GM18951 (cell line): Measurements from ENCODE around the gene PTBP1.

Experiments used
- POLR2A ChIP-seq: IDR thresholded peaks from 4 replicates; pipeline ENCODE4 v1.6.1; 2011; ENCODE audit warnings: mild to moderate bottlenecking; ENCODE audit not compliant: insufficient read length, insufficient read depth; ENCODE audit errors: extremely low read depth
- in situ Hi-C: fragments of 300-500 bp; cut with MboI; formaldehyde crosslinking; loops from one replicate; pipeline ENCODE4 v1.12.0; 2022; ENCODE audit warnings: low sequenced_read_pairs, mixed read lengths, inconsistent platforms; ENCODE audit not compliant: unreplicated experiment

The PTBP1 gene

GRCh38 chr19:757811-758668 lies 39.2 kb upstream of the PTBP1 start:
- no peak for TF ChIP-seq POLR2A
- in situ Hi-C loops: loop anchor here (25.0 kb wide), 1 partner anchor 229 kb away; the partner anchor contains the start of gene WDR18

DNA sequence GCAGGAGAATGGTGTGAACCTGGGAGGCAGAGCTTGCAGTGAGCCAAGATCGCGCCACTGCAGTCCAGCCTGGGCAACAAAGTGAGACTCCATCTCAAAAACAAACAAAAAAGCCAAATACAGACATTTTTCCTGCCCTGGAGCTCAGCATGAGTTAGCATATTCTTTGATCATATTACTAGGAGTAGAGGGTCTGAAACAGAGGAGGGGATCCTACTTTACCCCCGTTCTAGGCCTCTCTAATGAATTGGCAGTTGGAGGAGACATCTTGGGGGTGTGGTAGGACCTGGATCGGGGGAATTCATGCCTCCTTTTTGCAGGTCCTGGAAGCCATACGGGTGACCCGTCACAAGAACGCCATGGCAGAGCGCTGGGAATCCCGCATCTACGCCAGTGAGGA lies 34.1 kb upstream of the PTBP1 start:
- in situ Hi-C loops: loop anchor here (10.0 to 25.0 kb wide), 2 partner anchors 162 to 224 kb away; partner anchors contain the start of genes ARID3A and WDR18
- TF ChIP-seq POLR2A: no peak

- in situ Hi-C loops: loop anchor here (10.0 to 25.0 kb wide), 2 partner anchors 161 to 223 kb away; partner anchors contain the start of genes ARID3A and WDR18
- no peak for TF ChIP-seq POLR2A
Observed at GRCh38 chr19:763869-764268, 33.4 kb upstream of the PTBP1 start.

GRCh38 chr19:764301-764700 lies 33.0 kb upstream of the PTBP1 start:
- in situ Hi-C loops: loop anchor here (10.0 to 25.0 kb wide), 2 partner anchors 160 to 223 kb away; partner anchors contain the start of genes ARID3A and WDR18
- no peak for TF ChIP-seq POLR2A

GRCh38 chr19:765179-765738 lies 32.0 kb upstream of the PTBP1 start:
- in situ Hi-C loops: loop anchor here (10.0 to 25.0 kb wide), 2 partner anchors 160 to 222 kb away; partner anchors contain the start of genes ARID3A and WDR18
- no peak for TF ChIP-seq POLR2A

DNA sequence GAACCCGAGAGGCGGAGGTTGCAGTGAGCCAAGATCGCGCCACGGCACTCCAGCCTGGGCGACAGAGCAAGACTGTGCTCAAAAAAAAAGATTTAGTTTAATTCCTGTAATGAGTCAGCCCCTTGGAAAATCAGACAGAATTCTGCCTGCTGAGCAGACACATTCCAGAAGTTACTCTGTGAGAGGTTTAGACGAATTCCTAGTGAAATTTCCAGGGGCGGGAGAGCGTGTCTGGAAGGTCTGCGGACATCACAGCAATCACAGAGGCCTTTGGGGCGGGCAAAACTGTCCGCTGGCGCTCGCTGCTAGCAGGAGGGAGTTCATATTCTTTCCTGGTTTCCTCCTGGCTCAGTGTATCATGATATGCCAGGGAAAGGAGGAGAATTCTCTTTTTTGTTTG lies 28.8 kb upstream of the PTBP1 start:
- in situ Hi-C loops: loop anchor here (10.0 to 25.0 kb wide), 2 partner anchors 156 to 219 kb away; partner anchors contain the start of genes ARID3A and WDR18
- no peak for TF ChIP-seq POLR2A

DNA sequence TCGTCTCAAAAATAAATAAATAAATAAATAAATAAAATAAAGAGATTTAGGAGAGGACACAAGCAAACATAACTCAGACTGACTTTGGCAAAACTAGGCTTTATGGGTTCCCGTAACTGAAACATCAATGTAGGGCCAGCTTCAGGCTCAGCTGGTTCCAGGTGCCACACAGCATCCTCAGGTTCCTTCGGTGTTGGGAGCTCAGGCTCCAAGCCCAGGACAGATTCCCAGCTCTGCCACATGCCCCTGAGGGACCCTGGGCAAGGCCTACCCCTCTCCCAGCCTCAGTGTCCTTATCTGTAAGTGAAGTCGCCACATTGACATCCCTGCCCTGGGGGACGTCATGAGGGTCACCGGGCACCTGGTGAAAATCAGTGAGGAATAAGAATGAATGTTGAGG lies 27.6 kb upstream of the PTBP1 start:
- no peak for TF ChIP-seq POLR2A
- in situ Hi-C loops: loop anchor here (10.0 to 25.0 kb wide), 2 partner anchors 155 to 218 kb away; partner anchors contain the start of genes ARID3A and WDR18

DNA sequence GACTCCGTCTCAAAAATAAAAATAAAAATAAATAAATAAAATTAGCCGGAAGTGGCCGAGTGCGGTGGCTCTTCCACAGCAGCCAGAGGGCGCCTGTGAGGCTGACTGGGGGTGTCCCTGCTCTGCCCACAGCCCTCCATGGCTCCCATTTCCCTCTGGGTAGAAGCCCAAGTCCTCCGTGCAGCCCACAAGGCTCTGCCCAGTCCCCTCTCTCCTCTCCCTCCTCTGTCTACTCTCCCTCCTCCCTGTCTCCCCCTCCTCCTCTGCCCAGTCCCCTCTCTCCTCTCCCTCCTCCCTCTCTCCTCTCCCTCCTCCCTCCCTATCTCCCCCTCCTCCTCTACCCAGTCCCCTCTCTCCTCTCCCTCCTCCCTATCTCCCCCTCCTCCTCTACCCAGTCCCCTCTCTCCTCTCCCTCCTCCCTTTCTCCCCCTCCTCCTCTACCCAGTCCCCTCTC lies 25.9 kb upstream of the PTBP1 start:
- in situ Hi-C loops: loop anchor here (25.0 kb wide), 1 partner anchor 216 kb away; the partner anchor contains the start of gene WDR18
- no peak for TF ChIP-seq POLR2A

DNA sequence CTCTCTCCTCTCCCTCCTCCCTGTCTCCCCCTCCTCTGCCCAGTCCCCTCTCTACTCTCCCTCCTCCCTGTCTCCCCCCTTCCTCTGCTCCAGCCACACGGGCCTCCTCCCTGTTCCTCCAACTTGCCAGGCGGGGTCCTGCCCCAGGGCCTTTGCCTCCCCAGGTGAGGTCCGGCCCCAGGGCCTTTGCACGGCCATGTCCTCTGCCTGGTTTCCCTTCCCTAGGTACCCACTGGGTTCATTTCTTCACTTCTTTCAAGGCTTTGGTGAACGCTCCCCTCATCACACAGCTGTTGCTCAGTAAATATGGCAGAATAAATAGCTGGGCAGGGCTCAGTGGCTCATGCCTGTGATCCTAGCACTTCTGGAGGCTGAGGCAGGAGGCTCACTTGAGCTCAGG lies 25.2 kb upstream of the PTBP1 start:
- in situ Hi-C loops: loop anchor here (25.0 kb wide), 1 partner anchor 215 kb away; the partner anchor contains the start of gene WDR18
- TF ChIP-seq POLR2A: no peak

DNA sequence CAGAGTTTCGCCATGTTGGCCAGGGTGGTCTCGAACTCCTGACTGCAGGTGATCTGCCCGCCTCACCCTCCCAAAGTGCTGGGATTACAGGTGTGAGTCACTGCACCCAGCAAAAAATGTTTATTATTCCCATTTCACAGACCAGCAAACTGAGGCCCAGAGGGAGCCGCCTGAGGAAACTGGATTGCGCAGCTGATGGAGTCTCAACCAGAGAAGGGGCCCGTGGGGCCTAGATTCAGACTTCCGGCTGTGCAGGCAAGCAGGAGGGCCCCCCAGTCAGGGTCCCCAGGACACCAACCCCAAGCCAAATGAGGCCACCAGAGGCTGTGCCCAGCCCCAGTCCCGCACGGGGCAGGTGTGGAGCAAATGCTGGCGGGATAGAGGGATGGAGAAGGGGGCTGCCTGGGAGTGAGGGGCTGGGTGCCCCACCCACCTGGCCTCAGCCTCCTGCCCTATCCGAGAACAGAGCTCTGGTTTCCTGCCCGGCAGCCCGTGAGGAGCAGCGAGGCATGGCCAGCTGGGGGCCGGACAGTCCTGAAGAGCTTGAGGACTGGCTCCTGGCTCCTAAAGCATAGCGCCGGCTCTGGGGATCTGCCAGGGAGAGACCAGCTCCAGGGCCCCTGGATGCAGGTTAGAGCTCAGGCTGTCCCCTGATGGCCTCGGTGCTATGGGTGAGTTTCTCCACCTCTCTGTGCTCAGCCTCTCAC lies 24.4 kb upstream of the PTBP1 start:
- TF ChIP-seq POLR2A: no peak
- in situ Hi-C loops: loop anchor here (25.0 kb wide), 1 partner anchor 214 kb away; the partner anchor contains the start of gene WDR18

- no peak for TF ChIP-seq POLR2A
- in situ Hi-C loops: no loop called here
Observed at GRCh38 chr19:776549-776948, 20.7 kb upstream of the PTBP1 start.

DNA sequence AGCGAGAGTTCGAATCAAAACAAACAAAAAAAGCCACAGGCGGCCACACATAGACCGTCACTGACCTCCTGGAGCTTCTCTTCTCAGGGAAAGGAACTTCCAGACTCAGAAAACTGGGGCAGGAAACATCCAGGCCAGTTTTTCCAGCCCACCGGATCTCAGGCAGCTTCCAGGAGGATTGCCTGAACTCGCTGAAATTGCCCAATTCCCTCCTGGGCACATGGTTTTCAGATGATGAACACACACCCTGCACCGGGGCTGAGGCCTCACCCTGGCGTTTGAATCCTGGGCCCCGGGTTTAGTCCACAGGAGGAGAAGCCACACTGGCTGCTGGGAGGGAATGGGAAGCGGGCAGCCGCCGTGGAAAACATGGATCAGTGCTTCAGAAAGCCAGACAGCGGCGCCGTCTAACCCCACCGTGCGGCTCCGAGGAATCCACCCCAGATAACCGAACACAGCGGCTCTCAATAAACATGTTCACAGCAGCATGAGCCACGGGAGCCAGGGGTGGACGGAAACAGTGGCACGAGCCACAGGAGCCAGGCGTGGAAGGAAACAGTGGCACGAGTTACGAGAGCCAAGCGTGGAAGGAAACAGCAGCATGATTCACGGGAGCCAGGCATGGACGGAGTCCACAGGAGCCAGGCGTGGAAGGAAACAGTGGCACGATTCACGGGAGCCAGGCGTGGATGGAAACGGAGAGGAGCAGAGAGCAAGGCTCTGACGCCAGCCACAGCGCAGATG lies 18.2 kb upstream of the PTBP1 start:
- TF ChIP-seq POLR2A: no peak
- in situ Hi-C loops: no loop called here
